ENCODE data around the gene TAS2R39.
A peak's percentile ranks its signal among the peaks of the same experiment; 100 is the strongest.
"Not testable (repeated sequence)": the region's sequence is repeated elsewhere in the genome, so short reads cannot be mapped to it uniquely, and the experiment has no call there.

Gene TAS2R39

GRCh38 chr7:143183024-143183423 lies at the start of gene TAS2R39:
Gene TAS2R39, plus strand, starts transcription at chr7:143183419. Its CDS starts 0 bp downstream, at chr7:143183419.
- DNase-seq (ENCODE audit: low read depth): no peak

DNA sequence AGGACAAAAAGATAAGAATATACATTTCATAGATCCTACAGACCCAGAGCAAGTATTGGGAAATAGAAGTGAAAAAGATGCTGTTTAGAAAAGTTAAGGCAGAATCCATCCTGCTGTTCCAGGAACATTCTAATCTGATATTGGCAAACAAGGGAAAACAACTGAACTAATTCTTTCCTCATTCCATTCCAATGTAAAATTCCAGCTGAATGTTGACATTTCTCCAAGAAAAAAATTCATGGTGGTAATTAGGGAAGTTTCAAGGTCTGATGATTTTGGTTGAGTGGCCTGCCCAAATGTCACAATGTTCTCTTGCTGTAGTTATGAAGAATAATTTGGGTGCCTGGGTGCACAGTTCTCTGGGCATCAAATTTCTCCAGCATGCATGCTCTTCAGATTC lies 36.1 kb upstream of the TAS2R39 start:
- DNase-seq (ENCODE audit: low read depth): no peak

DNA sequence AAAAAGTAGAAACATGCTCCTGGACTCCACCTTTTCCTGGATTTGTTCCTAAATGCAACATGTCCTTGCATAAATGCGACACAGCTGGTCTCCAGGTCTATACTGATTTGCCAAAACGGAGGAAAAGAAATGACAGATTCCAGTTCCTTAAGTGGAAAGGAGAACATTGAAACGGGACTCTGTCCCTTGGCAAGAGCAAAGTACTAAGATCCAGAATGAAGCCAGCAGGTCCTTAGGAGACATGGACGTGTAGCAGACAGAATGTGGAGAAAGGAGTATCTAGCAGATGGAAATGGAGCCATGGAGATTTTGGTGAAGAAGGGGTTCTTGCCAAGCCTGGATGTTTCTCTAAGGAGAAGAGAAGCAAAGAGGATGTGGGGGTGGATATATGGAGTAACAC lies 35.2 kb upstream of the TAS2R39 start:
- no peak for DNase-seq (ENCODE audit: low read depth)

- DNase-seq (ENCODE audit: low read depth): no peak
Observed at GRCh38 chr7:143148651-143149050, 34.6 kb upstream of the TAS2R39 start.

- DNase-seq (ENCODE audit: low read depth): not testable (repeated sequence)
Observed at GRCh38 chr7:143150696-143151095, 32.5 kb upstream of the TAS2R39 start.

DNA sequence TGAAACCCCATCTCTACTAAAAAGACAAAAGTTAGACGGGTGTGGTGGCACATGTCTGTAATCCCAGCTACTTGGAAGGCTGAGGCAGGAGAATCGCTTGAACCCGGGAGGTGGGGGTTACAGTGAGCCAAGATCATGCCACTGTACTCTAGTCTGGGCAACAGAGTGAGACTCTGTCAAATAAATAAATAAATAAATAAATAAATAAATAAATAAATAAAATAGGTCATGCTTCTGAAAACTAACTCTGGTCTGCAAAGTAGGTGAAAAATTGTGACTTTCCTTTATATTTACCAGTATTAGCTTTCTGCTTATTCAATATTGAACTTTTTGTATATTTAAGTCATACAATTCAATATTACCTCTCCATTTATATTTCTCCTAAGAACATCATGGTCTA lies 24.6 kb upstream of the TAS2R39 start:
- DNase-seq (ENCODE audit: low read depth): not testable (repeated sequence)

DNA sequence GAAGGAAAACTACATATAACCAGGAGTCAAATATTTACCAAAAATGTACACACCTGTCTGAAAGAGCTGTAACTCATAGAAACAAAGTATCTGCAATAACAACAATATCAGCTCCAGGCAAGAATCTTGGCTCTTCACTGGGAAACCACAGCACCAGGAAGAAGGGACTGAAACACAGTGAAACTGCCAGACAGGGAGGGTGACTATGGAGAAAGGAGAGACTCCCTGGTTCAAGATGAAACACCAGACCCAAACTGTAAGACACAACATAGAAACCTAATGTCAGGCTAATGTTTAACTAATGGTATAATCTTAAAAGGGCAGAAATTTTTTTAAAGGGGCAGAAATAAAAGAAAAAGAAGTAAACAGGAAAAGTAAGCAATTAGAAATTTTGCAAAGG lies 11.5 kb upstream of the TAS2R39 start:
- DNase-seq (ENCODE audit: low read depth): no peak

GRCh38 chr7:143172354-143172753 lies 10.9 kb upstream of the TAS2R39 start:
- no peak for DNase-seq (ENCODE audit: low read depth)

DNA sequence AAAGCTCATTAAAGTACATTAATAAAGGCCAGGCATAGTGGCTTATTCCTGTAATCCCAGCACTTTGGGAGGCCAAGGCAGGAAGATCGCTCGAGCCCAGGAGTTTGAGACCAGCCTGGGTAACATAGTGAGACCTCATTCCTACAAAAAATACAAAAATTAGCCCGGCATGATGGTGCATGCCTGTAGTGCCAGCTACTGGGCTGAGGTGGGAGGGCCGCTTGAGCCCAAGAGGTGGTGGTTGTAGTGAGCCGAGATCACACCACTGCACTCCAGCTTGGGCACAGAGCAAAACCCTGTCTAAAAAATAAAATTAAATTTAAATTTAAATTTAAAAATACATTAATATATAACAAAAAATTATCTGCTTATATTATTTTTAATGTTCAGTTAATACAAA lies 7.1 kb upstream of the TAS2R39 start:
- no peak for DNase-seq (ENCODE audit: low read depth)

DNA sequence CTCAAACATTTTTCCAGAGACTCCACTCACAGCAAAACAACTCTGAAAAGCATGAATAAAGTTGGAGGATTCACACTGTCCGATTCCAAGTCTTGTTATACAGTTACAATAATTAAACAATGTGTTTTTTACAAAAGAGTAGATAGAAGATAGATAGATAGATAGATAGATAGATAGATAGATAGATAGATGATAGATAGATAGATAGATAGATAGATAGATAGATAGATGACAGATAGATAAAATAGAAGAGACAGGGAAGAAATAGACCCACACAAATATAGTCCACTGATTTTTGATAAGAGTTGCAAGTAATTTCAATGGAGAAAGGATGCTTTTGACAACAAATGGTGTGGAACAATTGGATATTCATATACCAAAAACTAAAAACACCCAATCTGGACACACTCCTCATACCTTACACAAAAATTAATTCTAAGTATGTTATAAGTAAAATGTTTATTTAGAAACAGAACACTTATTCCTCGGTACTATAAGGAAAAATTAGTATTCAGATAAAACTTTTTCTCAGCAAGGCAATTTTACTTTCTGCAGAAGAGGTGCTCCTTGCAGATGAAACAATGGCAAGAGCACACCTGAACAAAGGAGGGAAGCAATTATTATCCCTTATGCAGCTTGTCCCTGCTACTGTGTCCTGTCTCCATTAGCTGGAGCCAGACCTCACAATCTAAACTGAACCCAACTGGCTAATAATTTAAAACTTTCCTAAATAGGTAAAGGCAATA lies 5.7 kb upstream of the TAS2R39 start:
- no peak for DNase-seq (ENCODE audit: low read depth)

DNA sequence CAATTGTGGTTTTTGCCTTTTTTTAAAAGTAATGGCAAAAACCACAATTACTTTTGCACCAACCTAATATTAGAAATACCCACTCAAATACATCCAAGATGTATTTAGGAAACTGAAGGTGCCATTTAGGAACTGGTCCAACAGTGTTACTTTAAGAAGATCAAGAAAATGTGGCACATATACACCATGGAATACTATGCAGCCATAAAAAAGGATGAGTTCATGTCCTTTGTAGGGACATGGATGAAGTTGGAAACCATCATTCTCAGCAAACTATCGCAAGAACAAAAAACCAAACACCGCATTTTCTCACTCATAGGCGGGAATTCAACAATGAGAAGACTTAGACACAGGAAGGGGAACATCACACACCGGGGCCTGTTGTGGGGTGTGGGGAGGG lies 2.4 kb upstream of the TAS2R39 start:
- not testable (repeated sequence) for DNase-seq (ENCODE audit: low read depth)

- no peak for DNase-seq (ENCODE audit: low read depth)
Observed at GRCh38 chr7:143181349-143181748, 1.9 kb upstream of the TAS2R39 start.

GRCh38 chr7:143185551-143185950 lies 2.3 kb downstream of the TAS2R39 start:
- DNase-seq (ENCODE audit: low read depth): no peak

DNA sequence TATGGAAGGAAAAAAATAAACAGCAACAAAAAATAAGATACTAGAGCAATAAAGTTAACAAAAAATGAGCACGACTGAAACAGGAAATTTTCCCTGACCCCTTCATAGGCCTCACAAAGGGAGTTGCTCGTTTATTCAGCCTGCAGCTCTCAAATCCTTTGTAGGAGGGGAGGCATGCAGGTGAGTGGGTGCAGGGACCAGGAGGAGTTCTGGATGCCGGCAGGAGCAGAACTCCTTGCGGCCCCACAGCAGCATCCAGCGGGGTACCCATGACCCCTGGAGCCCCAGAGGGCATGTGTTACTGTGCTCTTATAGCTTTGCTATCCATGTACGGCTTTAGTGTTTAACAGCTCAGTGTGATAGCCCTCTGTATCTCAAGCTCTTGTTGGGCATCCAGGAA lies 5.8 kb downstream of the TAS2R39 start:
- no peak for DNase-seq (ENCODE audit: low read depth)

DNA sequence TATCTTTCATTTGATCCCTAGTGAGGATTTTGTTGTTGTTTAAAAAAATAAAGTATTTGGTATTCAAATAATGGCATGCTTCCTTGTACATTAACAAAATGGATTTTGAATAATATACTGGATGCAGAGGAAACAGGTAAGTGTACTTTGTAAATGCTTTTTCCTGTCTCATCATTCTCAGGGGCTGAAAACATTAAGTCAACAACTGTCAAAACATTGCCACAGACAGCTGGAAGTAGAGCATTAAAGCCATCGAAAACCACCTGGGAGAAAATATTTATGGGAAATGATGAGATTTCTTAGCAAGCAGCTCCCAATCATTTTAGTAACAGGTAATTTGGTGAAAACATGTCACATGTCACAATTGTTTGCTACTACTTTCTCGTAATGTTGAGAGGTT lies 10.7 kb downstream of the TAS2R39 start:
- no peak for DNase-seq (ENCODE audit: low read depth)

GRCh38 chr7:143199040-143199439 lies 15.8 kb downstream of the TAS2R39 start:
- no peak for DNase-seq (ENCODE audit: low read depth)

DNA sequence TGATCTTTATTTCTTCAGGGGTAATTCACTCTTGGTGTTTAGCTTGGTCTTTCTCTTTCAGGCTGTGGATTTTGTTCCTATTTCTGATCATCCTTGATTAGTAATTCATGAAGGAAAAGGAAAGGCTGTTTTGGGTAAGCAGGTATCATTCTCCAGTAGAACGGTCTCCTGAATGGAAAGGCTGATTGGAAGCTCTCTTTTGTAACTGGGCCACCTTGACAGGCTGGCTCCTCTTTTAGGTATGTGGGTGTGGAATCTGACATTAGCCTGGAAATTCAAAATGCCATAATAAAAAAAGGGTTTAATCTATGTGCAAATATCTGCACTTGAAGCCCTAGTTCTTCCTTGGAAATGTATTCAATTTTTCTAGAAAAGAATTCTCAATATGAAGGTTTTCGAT lies 18.9 kb downstream of the TAS2R39 start:
- no peak for DNase-seq (ENCODE audit: low read depth)

GRCh38 chr7:143203386-143203785 lies 20.2 kb downstream of the TAS2R39 start:
- DNase-seq (ENCODE audit: low read depth): no peak

DNA sequence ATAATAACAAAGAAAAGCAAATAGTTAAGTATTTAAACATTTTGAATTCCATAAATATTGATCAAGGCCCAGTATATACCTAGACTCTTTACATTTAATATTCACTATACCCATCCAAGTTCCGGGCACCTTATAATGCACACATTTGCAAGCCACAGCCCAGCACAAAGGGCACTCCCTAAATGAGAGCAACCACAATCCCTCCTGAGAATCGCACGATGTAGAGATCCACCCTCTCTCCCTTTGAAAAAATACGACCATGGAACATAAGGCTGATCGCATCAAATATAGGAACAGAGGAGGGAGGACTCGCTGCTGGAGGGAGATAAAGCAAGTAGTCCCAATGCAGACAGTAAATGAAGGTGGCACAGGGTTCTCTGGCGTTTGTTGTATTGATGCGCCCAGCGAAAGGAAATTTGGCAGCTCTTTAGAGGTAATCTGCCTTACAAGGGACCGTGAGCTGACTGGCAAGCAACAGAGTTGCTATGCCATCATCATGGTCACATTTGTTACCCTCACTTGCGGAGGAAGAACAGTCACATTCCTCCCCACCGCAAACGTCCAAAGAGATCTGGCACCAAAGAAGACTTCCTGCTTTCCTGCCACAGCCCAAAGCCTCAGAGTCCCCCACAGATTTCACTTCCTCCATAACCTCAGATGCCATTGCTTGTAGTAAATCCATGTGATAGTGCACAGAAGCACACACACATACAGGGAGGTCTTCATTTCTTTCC lies 22.5 kb downstream of the TAS2R39 start:
- DNase-seq (ENCODE audit: low read depth): no peak

DNA sequence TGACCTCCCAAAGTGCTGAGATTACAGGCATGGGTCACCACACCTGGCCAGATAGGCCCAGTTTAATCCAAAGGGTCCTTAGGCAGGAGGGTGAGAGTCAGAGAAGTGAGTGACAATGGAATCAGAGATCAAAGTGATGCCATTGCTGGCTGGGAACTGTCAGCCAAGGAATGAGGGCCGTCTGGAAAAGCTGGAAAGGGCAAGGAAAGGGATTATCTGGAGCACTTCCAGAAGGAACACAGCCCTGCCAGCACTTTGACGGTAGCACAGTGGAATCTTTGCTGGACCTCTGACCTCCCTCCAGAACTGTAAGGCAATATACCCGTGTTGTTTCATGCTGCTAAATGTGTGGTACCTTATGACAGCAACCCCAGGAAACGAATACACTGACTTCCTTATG lies 27.3 kb downstream of the TAS2R39 start:
- no peak for DNase-seq (ENCODE audit: low read depth)

DNA sequence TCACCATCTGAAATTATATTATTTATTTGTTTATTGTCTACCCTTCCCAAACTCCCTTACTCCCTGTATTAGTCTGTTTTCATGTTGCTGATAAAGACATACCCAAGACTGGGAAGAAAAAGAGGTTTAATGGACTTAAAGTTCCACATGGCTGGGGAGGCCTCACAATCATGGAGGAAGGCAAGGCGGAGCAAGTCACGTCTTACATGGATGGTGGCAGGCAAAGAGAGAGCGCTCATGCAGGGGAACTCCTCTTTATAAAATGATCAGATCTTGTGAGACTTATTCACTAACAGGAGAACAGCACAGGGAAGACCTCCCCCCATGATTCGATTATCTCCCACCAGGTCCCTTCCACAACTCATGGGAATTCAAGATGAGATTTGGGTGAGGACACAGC lies 30.3 kb downstream of the TAS2R39 start:
- DNase-seq (ENCODE audit: low read depth): not testable (repeated sequence)

- peak; percentile 36 for DNase-seq (ENCODE audit: low read depth)
Observed at GRCh38 chr7:143214789-143215679, 31.8 kb downstream of the TAS2R39 start.

DNA sequence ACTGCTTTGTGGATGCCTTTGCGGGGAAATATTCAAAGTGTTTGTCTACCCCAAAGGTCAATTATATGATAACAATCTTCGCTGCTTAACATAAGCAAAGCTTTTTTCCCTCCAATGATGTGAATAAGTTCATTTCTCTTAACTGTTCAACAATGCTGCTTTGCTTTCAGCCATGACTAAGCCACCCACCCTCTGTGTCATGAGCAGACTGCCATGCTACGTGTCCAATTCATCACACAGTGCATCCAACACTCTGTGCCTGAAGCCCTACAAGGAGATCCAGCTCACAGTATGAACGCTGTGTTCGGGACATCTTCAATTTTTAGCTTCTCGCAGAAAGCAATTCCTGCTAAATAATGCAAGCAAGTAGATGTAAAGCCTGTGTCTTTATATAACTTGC lies 32.9 kb downstream of the TAS2R39 start:
- no peak for DNase-seq (ENCODE audit: low read depth)

Data from stimulated activated CD4-positive, alpha-beta T cell treated with anti-CD3 and anti-CD28 coated beads, Interleukin-2, amount 100 ng/mL, for 4 hours (primary cell).